HG03457 (cell line): ENCODE results near the gene SMARCD3.

Source experiments
- ATAC-seq: cut with Tn5 transposase; IDR thresholded peaks from one replicate; pipeline ENCODE4 v1.9.1; 2021; ENCODE audit warnings: moderate number of reproducible peaks; ENCODE audit not compliant: unreplicated experiment

The SMARCD3 gene

DNA sequence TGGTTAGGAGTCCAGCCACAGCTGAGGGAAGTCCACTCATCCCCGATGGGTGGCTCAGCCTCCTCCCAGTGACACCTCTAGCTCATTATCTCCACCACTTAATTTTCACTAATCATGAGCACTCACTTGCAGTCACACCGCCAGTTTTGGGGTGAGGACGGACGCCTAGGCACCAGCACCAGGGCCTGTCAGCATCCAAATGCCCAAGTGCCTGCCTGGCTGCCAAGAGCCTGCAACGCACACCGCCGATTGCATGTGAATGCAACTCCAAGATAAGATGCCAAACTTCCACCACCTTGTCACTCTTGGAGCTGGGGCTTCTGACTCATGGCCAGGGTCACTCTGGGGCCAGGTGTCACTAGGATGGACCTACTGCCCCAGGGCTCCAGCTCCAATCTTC, 24.4 kb upstream of the SMARCD3 start:
- ATAC-seq, result no peak

- ATAC-seq, result no peak
Observed at GRCh38 chr7:151272405-151272804, 23.9 kb upstream of the SMARCD3 start.

DNA sequence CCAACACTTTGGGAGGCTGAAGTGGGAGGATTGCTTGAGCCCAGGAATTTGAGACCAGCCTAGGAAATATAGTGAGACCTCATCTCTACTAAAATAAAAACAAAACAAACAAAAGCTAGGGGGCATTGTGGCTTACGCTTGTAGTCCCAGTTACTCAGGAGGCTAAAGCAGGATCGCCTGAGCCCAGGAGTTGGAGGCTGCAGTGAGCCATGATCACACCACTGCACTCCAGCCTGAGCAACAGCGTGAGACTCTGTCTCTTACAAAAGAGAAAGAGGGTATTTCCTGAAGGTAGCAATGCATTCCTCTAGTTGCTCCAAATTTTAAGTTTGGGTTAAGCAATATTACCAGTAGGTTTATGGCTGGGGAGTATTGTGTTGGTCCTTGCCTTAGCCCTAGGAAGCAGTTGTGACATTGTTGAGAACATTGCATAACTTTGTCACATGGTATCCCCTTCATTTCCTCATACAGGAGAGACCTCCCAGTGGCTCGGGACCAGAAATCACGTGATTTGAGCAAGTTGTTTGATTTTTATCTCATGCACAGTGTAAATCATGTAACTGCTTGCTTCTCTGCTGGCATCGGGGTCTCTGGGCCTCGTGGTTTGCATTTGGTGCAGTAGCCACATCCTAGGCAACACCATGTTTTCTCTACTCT, 23.3 kb upstream of the SMARCD3 start:
- ATAC-seq, result no peak

DNA sequence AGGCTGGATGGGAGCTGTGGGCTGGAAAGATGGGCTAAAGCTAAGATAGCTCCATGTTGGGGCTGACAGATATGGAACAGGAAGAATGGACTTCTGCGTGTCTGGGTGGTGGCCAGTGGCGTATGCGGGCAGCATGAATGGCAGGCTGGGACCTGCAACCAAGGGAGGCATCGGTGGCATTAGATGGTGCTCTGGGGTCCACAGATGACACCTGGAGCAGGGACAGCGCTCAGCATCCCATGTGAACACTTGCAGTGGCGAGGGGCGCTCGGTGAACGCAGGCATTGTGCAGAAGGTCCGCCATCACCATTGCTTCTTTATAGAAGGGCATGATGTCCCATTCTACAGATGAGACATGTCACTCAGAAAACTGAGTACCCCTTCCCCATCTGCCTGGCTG, 21.0 kb upstream of the SMARCD3 start:
- no peak for ATAC-seq

GRCh38 chr7:151265351-151265931, 16.9 kb upstream of the SMARCD3 start:
- ATAC-seq, result no peak

- no peak for ATAC-seq
Observed at GRCh38 chr7:151264615-151265014, 16.1 kb upstream of the SMARCD3 start.

- ATAC-seq, result no peak
Observed at GRCh38 chr7:151261529-151261928, 13.0 kb upstream of the SMARCD3 start.

GRCh38 chr7:151260883-151261282, 12.4 kb upstream of the SMARCD3 start:
- no peak for ATAC-seq

GRCh38 chr7:151260471-151260870, 12.0 kb upstream of the SMARCD3 start:
- ATAC-seq, result no peak

DNA sequence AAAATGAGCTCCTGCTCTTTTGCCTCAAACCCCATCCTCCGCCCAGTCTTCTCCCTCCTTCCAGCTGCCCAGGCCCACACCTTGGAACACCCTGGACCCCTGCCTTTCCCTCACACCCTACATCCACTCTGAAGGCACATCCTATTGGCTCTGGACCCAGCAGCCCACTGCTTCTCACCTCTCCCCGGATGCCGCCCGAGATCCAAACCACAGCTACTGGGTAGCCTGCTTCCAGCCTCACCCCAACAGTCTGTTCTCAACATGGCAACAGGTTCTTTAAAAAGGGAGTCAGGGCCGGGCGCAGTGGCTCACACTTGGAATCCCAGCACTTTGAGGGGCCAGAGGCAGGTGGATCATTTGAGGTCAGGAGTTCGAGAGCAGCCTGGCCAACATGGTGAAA, 9.5 kb upstream of the SMARCD3 start:
- ATAC-seq, result no peak

- ATAC-seq, result no peak
Observed at GRCh38 chr7:151256410-151257045, 8.0 kb upstream of the SMARCD3 start.

- no peak for ATAC-seq
Observed at GRCh38 chr7:151255390-151255789, 6.9 kb upstream of the SMARCD3 start.

DNA sequence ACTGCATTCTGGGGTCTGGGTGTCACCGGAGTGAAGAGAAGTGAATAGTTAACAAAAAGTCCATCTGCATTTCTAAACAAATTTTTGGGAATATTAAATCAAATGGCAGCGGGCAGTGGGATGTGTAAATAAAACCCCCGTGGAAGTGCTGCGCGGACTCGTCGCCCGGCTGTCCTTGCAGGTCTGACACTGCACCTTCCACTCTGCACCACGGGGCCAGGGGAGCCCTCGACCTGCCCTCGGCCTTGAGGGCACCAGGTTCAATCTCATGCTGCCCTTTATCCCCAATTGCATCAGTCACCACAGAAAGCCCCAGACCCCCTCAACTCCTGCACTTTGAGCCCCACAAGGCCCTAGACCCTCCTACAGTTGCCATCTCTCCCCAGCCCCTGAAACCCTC, 6.4 kb upstream of the SMARCD3 start:
- ATAC-seq, result no peak

DNA sequence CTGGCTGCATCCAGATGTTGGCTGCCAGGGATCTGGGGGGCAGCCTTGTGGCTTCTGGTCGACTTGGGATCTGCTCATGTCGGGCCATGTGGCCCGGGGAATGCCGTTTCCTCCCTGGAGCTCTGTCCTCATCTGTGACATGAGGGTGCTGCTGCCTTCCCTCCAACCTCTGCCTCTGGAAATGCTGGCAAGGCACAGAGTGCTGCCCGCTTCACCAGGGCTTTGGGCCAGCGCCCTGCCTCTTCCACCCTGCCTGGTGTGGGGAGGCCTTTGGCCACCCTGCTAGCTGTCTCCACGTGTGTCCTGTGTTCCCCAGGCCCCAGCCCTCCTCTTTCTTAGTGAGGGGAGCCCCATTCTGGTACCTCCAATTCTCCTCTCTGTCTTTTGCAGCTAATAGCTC, 5.8 kb upstream of the SMARCD3 start:
- no peak for ATAC-seq

DNA sequence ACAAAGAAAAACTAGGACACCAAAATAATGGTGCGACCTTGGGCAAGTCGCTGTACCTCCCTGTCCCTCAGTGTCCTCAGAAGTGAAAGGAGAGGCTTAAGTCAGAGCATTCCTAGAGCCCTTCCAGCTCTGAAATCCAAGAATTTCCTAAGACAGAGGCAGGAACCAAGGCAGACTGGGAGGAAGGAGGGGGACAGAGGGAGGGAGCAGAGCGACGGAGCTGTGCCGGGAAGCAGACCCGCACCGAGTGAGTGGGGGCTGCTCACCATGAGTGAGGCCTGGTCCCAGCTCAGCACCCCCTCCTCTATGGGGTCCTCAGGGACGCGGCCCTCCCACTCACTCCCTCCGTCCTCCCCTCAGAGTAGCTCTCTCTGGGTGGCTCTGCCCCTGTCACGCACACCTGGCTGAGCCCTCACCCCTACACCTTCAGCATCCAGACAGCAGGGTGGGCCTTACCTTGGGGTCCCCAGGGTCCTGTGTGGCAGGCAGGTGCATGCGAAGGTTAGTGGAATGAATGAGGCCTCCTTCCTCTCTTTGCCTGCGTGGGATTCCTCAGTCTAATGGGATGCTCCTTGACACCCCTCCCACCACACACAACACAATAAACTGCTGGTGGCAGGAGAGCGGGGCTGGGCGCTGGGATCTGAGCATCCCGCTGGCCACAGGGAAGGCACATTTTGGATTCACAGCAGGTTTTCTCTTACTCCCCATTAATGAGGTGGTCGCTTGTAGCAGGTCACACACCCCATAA, 4.6 kb upstream of the SMARCD3 start:
- ATAC-seq, result no peak

DNA sequence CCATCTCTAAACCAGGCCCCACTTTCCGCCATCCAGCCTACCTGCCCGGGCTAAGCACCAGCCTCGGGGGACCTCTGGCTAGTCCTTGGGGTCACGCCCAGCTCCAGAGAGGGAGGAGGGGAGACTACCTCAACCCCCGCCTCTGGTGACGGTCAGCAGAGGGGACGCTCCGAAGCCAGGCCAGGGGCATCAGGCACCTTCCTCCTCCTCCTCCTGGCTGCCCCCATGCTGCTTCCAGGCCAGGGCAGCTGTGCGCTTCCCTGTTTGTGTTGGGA, 4.0 kb upstream of the SMARCD3 start:
- ATAC-seq, result no peak

DNA sequence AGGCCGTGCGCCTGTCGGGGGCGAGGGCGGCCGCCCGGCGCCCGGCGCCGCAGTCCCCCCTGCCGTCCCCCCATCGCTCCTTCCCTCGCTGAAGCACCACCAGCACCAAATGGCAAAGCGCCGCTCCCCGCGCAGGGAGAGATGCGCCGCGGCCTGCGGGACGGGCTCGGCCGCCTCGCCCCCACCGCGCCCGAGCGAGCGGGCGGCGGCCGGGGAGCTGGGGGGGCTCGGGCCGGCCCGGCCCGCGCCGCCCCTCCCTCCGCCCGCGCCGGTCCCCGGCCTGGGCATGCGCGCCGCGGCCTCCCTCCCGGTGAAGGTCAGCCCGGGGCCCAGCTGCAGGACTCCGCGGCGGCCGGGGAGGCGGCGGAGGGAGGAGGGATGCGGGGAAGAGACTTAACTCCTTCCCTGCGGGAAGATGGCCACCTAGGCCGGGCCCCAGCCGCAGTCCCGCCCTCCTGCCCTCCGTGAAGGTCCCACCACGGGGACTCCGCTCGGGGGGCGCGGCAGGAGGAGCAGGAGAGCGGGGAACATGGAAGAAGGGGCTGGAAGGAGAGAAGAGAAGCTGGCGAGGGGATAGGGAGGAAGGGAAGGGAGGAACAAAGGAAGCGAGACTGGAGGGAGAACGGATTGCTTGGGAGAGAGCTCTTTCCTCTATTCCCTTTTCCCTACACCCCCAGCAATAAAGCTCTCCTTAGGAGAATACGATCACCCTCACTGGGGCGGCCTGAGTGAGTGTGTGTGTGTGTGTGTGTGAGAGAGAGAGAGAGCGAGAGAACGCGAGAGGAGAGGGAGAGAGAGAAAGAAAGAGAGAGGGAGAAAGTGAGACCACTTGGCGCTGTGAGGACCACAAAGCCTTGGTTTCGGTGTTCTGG, 3.4 kb upstream of the SMARCD3 start:
- ATAC-seq, result no peak

DNA sequence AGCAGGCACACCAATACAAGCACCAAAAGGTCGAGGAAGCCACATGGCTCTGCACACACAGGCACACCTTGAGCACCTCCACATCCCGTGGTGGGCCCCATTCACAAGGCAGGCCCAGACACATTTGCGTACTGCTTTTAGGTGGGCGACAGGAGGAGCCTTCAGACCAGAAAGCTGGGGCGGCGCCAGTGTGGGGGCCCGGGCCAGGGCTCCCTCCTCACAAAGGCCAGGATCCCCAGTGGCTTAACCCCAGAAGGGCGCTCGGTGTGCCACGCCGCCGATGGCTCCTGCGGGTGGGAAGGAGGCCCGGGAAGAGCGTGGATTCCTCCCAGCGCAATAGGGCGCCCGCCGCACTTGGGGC, 2.8 kb upstream of the SMARCD3 start:
- ATAC-seq, result no peak

- ATAC-seq, result no peak
Observed at GRCh38 chr7:151250181-151251132, 2.0 kb upstream of the SMARCD3 start.

GRCh38 chr7:151249732-151250072, 1.2 kb upstream of the SMARCD3 start:
- no peak for ATAC-seq
